Endothelial cell of umbilical vein (primary cell): ENCODE data around the gene ADM5. TPM values are rescaled to one million over a fixed set of nuclear protein-coding genes. Genes with fewer than 3 reads are reported as not detected.

Experiments
- BruUV-seq: library from RNA; stranded (reverse); fragments of 400-500 nt; replicated peaks from 2 replicates; lab custom pipeline; 2021; lab: Mats Ljungman, UMichigan
- CTCF ChIA-PET: fragments of 300-600, 350-600 bp; sonication (Branson Sonifier 250); formaldehyde crosslinking; loops from one replicate; lab custom pipeline; 2021; ENCODE audit warnings: antibody characterized with exemption, inconsistent platforms; lab: Charles Lee
- POLR2A ChIA-PET: fragments of 300-600, 350-600 bp; sonication (Branson Sonifier 250); formaldehyde crosslinking; loops from one replicate; lab custom pipeline; 2021; ENCODE audit warnings: antibody characterized with exemption, inconsistent platforms; lab: Charles Lee
- DNase-seq: peaks from one replicate; pipeline ENCODE4 v3.0.0-alpha.2; 2011; ENCODE audit warnings: low read depth, low spot score
- FAIRE-seq: peaks from 2 replicates; lab custom pipeline; 2011; peaks lifted over from hg19 to GRCh38; lab: Jason Lieb, UNC
- H2AFZ ChIP-seq: 2 replicates; pipeline ENCODE4 v1.6.0; 2012; ENCODE audit warnings: low read depth, low read length, control low read depth, inconsistent platforms
- H3K27ac ChIP-seq: 2 replicates; pipeline ENCODE4 v1.5.1; 2011; ENCODE audit warnings: low read depth, mild to moderate bottlenecking, control low read depth, low read length, moderate library complexity; ENCODE audit not compliant: insufficient read depth
- H3K27me3 ChIP-seq, 2 experiments: 2 replicates each; pipeline versions ENCODE4 v1.6.0 to v1.6.1; 2011; ENCODE audit warnings: low read length in 2 of 2, mixed read lengths in 1 of 2; ENCODE audit not compliant: control insufficient read depth in 2 of 2, insufficient read depth in 2 of 2
- H3K36me3 ChIP-seq, 2 experiments: 2 replicates in 1 of 2; 3 replicates in 1 of 2; pipeline ENCODE4 v1.5.1; 2011; ENCODE audit warnings: low read length in 2 of 2, mild to moderate bottlenecking in 1 of 2, moderate library complexity in 1 of 2; ENCODE audit not compliant: control insufficient read depth in 2 of 2, insufficient read depth in 2 of 2; ENCODE audit errors: extremely low read depth in 1 of 2
- H3K4me1 ChIP-seq: 3 replicates; pipeline ENCODE4 v1.5.1; 2011; ENCODE audit warnings: mild to moderate bottlenecking, low read length; ENCODE audit not compliant: control insufficient read depth, insufficient read depth; ENCODE audit errors: extremely low read depth
- H3K4me2 ChIP-seq: 2 replicates; pipeline ENCODE4 v1.6.1; 2011; ENCODE audit warnings: low read length, control low read depth, mixed read lengths; ENCODE audit not compliant: insufficient read depth
- H3K4me3 ChIP-seq, 3 experiments: fragments of 200-600 bp in 1 of 3; sonication (generic), shearing (Covaris generic) in 1 of 3; replicated peaks in 1 of 3; 2 replicates each; pipeline ENCODE4 v1.5.1; 2011 to 2016; ENCODE audit warnings: control low read depth in 3 of 3, low read length in 3 of 3, mild to moderate bottlenecking in 2 of 3, inconsistent platforms in 1 of 3, low read depth in 1 of 3, moderate library complexity in 1 of 3; ENCODE audit not compliant: insufficient read depth in 1 of 3
- H3K79me2 ChIP-seq: 2 replicates; pipeline ENCODE4 v1.6.0; 2012; ENCODE audit warnings: low read length, inconsistent platforms; ENCODE audit not compliant: control insufficient read depth, insufficient read depth
- H3K9ac ChIP-seq: replicated peaks from 2 replicates; pipeline ENCODE3; 2011; ENCODE audit warnings: low read length, control low read depth; ENCODE audit not compliant: insufficient read depth; ENCODE audit errors: extremely low read depth
- H3K9me1 ChIP-seq: replicated peaks from 3 replicates; pipeline ENCODE4 v1.6.0; 2011; ENCODE audit warnings: mild to moderate bottlenecking, low read length; ENCODE audit not compliant: control insufficient read depth, insufficient read depth; ENCODE audit errors: extremely low read depth
- H3K9me3 ChIP-seq: replicated peaks from 2 replicates; pipeline ENCODE4 v1.5.1; 2012; ENCODE audit warnings: low read length, inconsistent platforms; ENCODE audit not compliant: control insufficient read depth, insufficient read depth
- H4K20me1 ChIP-seq: replicated peaks from 2 replicates; pipeline ENCODE3; 2011; ENCODE audit warnings: mild to moderate bottlenecking, low read length; ENCODE audit not compliant: control insufficient read depth, insufficient read depth; ENCODE audit errors: extremely low read depth
- FOS ChIP-seq: IDR thresholded peaks from 2 replicates; pipeline ENCODE4 v1.6.1; 2011; ENCODE audit warnings: mild to moderate bottlenecking, low read length, moderate library complexity, borderline replicate concordance; ENCODE audit not compliant: insufficient read depth
- GATA2 ChIP-seq: IDR thresholded peaks from 2 replicates; pipeline ENCODE4 v1.7.0; 2011; ENCODE audit warnings: low read depth, mild to moderate bottlenecking, moderate library complexity, mixed read lengths, low read length; ENCODE audit not compliant: insufficient read length, insufficient read depth
- MAX ChIP-seq: IDR thresholded peaks from 2 replicates; pipeline ENCODE4 v1.6.1; 2011; ENCODE audit not compliant: insufficient read depth, insufficient read length
- MYC ChIP-seq: IDR thresholded peaks from one replicate; pipeline ENCODE4 v1.6.1; 2011; ENCODE audit warnings: mild to moderate bottlenecking, low read depth, low read length
- POLR2AphosphoS5 ChIP-seq: IDR thresholded peaks from 2 replicates; pipeline ENCODE4 v1.6.1; 2012; ENCODE audit warnings: low read depth, mild to moderate bottlenecking, control low read depth, low read length, moderate library complexity; ENCODE audit not compliant: insufficient read depth
- dilution Hi-C: fragments of 300-500 bp; cut with MboI; formaldehyde crosslinking; loops from one replicate; pipeline ENCODE4 v1.15.0; 2019; ENCODE audit warnings: low sequenced_read_pairs; ENCODE audit not compliant: extremely low pct_ligation_motif_present
- intact Hi-C: fragments of 100-400 bp; cut with micrococcal nuclease; formaldehyde crosslinking; loops from one replicate; pipeline ENCODE4 v1.10.0; 2022
- polyA plus RNA-seq, 4 experiments: library from polyadenylated mRNA; depleted of rRNA in 3 of 4; stranded (reverse) in 3 of 4; unstranded in 1 of 4; fragments of >200 nt; gene quantifications; 2 replicates each; pipeline versions ENCODE4 v1.2.1 to v1.2.3, GENCODE V29; 2011 to 2012; ENCODE audit warnings: missing spikeins in 1 of 4
- total RNA-seq: library from RNA; stranded (reverse); gene quantifications from 2 replicates; pipeline ENCODE4 v1.2.3, GENCODE V29; 2021

Gene ADM5
- total and polyA plus RNA-seq, 2 donors (not counting 3 experiments of a cell fraction or from before 2014, with no cell fraction given): 3.3 to 4.4 TPM

DNA sequence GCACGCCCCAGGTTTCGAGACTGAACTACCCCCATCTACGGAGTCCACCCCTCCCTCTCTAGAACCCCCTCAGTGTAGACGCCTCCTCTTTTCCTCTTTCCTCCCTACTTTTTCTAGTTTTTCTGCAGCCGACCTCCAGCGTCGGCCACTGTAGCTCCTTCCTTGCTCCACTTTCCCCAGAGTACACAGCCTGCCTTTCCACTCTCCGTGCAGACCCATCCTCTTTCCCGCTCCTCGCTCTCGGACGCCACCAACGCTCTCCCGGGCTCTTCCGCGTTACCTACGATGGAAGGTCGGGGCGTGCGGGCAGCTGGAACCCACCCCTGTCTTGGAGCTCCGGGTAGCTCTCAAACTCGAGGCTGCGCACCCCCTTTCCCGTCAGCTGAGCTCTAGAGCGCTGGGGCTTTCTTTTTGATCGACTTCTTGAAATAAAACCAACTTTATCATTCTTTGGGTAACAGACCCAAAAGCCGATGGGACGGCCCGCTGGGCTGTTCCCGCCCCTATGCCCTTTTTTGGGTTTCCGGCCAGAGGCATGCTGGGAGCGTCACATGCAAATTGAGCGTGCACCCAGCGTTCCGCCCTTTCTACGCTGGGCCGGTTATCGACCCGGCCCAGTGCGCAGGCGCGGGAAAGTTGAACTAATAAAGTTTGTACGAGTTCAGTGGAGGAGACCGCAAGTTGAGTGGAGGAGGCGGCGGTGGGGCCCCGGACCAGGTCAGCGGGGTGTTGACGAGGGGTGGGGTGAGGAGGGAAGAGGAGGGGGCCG, 23.9 kb upstream of the ADM5 start, which contains the start of the genes BCL2L12 and IRF3:
TSS of gene BCL2L12 (plus strand) at position 583 of the 769 bp plus-strand sequence. CDS start 760 bp downstream, outside the sequence.
TSS of gene IRF3 (minus strand) at position 507 of the 769 bp plus-strand sequence. CDS start 1,019 bp downstream, outside the sequence.
- peak within 1 kb of the TSS; percentile 88 for H3K4me2 ChIP-seq
- no peaks in the 10 kb centered on the region for H3K9me3 ChIP-seq
- peaks cover 0 to 23% of the 10 kb centered on the region in 2 experiments for H3K36me3 ChIP-seq
- no peaks in the 10 kb centered on the region for H3K27me3 ChIP-seq
- FAIRE-seq: peak; percentile 98
- POLR2A ChIA-PET: interaction anchor here (0.6 to 2.1 kb wide), 4 partner anchors 10 to 95 kb away, joined by 3 to 14 read pairs (median 4); partner anchors contain the start of genes RRAS and SCAF1
- H3K9me1 ChIP-seq: no peaks in the 10 kb centered on the region
- H3K4me3 ChIP-seq: peak within 1 kb of the TSS; percentile 42 to 88 (median 67)
- no peaks in the 10 kb centered on the region for H4K20me1 ChIP-seq
- CTCF ChIA-PET: interaction anchor here (1.0 to 2.2 kb wide), 4 partner anchors 11 to 163 kb away, joined by 3 to 15 read pairs (median 6); partner anchors contain the start of genes PRMT1 and SCAF1
- peak within 1 kb of the TSS; percentile 41 for H3K9ac ChIP-seq
- peak; percentile 97 for DNase-seq
- TF ChIP-seq FOS (no peak), MAX (peak; percentile 6)
- peaks cover 8% of the 10 kb centered on the region for H3K4me1 ChIP-seq
- H2AFZ ChIP-seq: peak within 1 kb of the TSS; percentile 53
- no TSS peak for BruUV-seq
- H3K79me2 ChIP-seq: peaks cover 17% of the 10 kb centered on the region
- intact Hi-C loops: loop anchor here (1.0 kb wide), 3 partner anchors 11 to 75 kb away; partner anchors contain the start of gene RRAS
- dilution Hi-C loops: no loop called here
- H3K27ac ChIP-seq: peak within 1 kb of the TSS; percentile 35

DNA sequence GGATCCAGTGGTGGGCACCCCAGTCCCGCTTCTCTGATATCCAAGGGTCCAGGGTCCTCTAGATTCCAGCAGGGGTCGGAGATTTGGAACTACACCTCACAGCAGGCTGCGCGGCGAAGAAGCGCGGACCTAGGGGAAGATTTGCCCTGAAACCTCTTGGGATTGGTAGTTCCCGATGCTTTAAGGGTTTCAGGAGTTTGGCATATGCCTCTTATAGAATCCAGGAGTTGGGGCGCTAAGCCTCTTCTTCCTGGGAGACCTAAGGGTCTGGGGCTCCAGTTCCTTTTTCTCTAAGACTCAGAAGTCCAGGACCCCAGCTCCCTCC, 23.3 kb upstream of the ADM5 start:
- dilution Hi-C loops: no loop called here
- FAIRE-seq (no peak), DNase-seq (no peak)
- Histone ChIP-seq H3K9ac (peak overlapping the region; percentile 41), H3K4me2 (peak overlapping the region; percentile 88), H3K9me1 (no peaks in the 10 kb centered on the region), H3K79me2 (peaks cover 17% of the 10 kb centered on the region), H3K27me3 (no peaks in the 10 kb centered on the region), H3K4me3 (peak overlapping the region; percentile 42 to 88 (median 67)), H4K20me1 (no peaks in the 10 kb centered on the region), H3K36me3 (peaks cover 0 to 19% of the 10 kb centered on the region in 2 experiments), H3K27ac (peak overlapping the region; percentile 35), H2AFZ (peak overlapping the region; percentile 53), H3K4me1 (peaks cover 8% of the 10 kb centered on the region), H3K9me3 (no peaks in the 10 kb centered on the region)
- intact Hi-C loops: no loop called here
- TF ChIP-seq GATA2 (no peak), POLR2AphosphoS5 (no peak), MYC (no peak)
- BruUV-seq: TSS peak; percentile 29
- ChIA-PET POLR2A (interaction anchor here (0.8 kb wide), 1 partner anchor 24 kb away, joined by 3 read pairs; the partner anchor contains the start of gene SCAF1), CTCF (interaction anchor here (2.2 kb wide), 2 partner anchors 10 to 23 kb away, joined by 9 to 15 read pairs; partner anchors contain the start of genes PRMT1 and SCAF1)
